Adrenal gland (tissue), 12 donors: ENCODE measurements around the gene RICTOR. TPM values are rescaled to one million over a fixed set of nuclear protein-coding genes. Genes with fewer than 3 reads are reported as not detected.
A peak's percentile ranks its signal among the peaks of the same experiment; 100 is the strongest.

ENCODE experiments used
- DNase-seq, 7 donors: peaks; one replicate each; pipeline ENCODE4 v3.0.0-alpha.2; 2019 to 2020
- H3K27ac ChIP-seq, 5 donors: fragments of 200-600 bp; sonication (generic) in 4 of 5; 1 replicate in 3 of 5; 2 replicates in 2 of 5; pipeline versions ENCODE4 v1.5.1 to v1.8.0; 2016 to 2020; ENCODE audit warnings: mild to moderate bottlenecking in 1 of 5
- H3K27me3 ChIP-seq: fragments of 200-600 bp; 2 replicates; pipeline ENCODE4 v1.8.0; 2021
- H3K36me3 ChIP-seq, 2 donors: fragments of 200-600 bp; replicated peaks in 1 of 2; 1 replicate in 1 of 2; 2 replicates in 1 of 2; pipeline versions ENCODE4 v1.5.1 to v1.8.0; 2018 to 2022
- H3K4me1 ChIP-seq, 2 donors: fragments of 200-600 bp; replicated peaks in 1 of 2; 1 replicate in 1 of 2; 2 replicates in 1 of 2; pipeline versions ENCODE4 v1.5.1 to v1.8.0; 2018 to 2021
- H3K4me3 ChIP-seq, 4 donors: fragments of 200-600 bp; sonication (generic) in 3 of 4; one replicate each; pipeline ENCODE4 v1.5.1; 2016 to 2018
- H3K9me3 ChIP-seq, 3 donors: fragments of 200-600 bp; sonication (generic) in 1 of 3; replicated peaks in 1 of 3; 1 replicate in 2 of 3; 2 replicates in 1 of 3; pipeline versions ENCODE4 v1.5.1 to v1.8.0; 2016 to 2021
- CTCF ChIP-seq, 6 experiments: fragments of 450-650 bp in 4 of 6; fragments of 200-600 bp in 2 of 6; sonication (generic) in 1 of 6; IDR thresholded peaks; 1 replicate in 5 of 6; 2 replicates in 1 of 6; pipeline versions ENCODE4 v1.5.1 to v1.8.0; 2016 to 2021; ENCODE audit warnings: antibody characterized with exemption in 6 of 6, mild to moderate bottlenecking in 2 of 6, moderate library complexity in 1 of 6
- POLR2A ChIP-seq, 2 donors: fragments of 450-650 bp; IDR thresholded peaks; one replicate each; pipeline ENCODE4 v1.6.1; 2017; ENCODE audit warnings: antibody characterized with exemption in 2 of 2, mild to moderate bottlenecking in 2 of 2, moderate library complexity in 1 of 2
- WGBS, 4 donors: extraction: QIAGEN DNeasy Blood & Tissue Kit in 2 of 4; methylation state at CpG; one replicate each; pipeline versions ENCODE4 v1.1.5 to v1.1.7; 2013 to 2017; 5-methylcytosine and 5-hydroxymethylcytosine counted together
- intact Hi-C, 2 donors: fragments of 100-400 bp; cut with DNase I; formaldehyde crosslinking; loops; one replicate each; pipeline versions ENCODE4 v1.14.1 to v1.15.0; 2022 to 2023
- polyA plus RNA-seq, 3 donors: library from polyadenylated mRNA; stranded (reverse); fragments of 200-250 nt in 2 of 3; fragments of 350-450 nt in 1 of 3; fragmentation: Illumina TruSeq in 1 of 3; extraction: RNeasy Lipid Tissue Mini Kit (QIAGEN cat#74804) in 1 of 3; gene quantifications; one replicate each; pipeline ENCODE4 v1.2.3, GENCODE V29; 2013 to 2014
- total RNA-seq, 9 donors: library from RNA; depleted of rRNA in 4 of 9; stranded (reverse); fragments of >200 nt in 4 of 9; fragments of 120-200 nt in 1 of 9; fragmentation: NEBNext Ultra II Directional in 1 of 9; extraction: Animal tissue kit (Norgen Biotek cat#: 25700) in 1 of 9; gene quantifications; one replicate each; pipeline versions ENCODE4 v1.1.0 to v1.2.4, GENCODE V29; 2013 to 2023
- donor health status: healthy with polysubstance abuse.
- donor health status: Bipolar disorder and iron deficiency.
- donor health status: DM: yes; HTN: yes; CAD: no.
- donor health status: DM: no; HTN: no; CAD: no.
- donor health status: DM: no; HTN: no; CAD: no.
- donor health status: DM: yes; HTN: yes; CAD: no.

Gene RICTOR
- total and polyA plus RNA-seq, 12 donors: 4.7 to 44.7 (median 21.7) TPM

GRCh38 chr5:38926121-38926520, 148.1 kb downstream of the RICTOR start:
- no peak for DNase-seq
- Histone ChIP-seq H3K36me3 (peaks cover 0 to 37% of the 10 kb centered on the region in 2 donors), H3K4me1 (peaks cover 8 to 15% of the 10 kb centered on the region in 2 donors), H3K4me3 (no peak overlapping the region), H3K27me3 (no peaks in the 10 kb centered on the region), H3K27ac (no peak overlapping the region), H3K9me3 (no peaks in the 10 kb centered on the region)
- WGBS, 4 donors: 70 to 88% (median 76%) methylated on average over 3 of the region's 3 CpGs
- intact Hi-C loops: loop anchor here in 1 of 2 donors (10.0 kb wide), 1 partner anchor 481 kb away; no protein-coding TSS in a partner anchor
- TF ChIP-seq POLR2A (IDR thresholded peaks at IDR 0.05) (no peak), CTCF (IDR thresholded peaks at IDR 0.05) (no peak)

- Histone ChIP-seq H3K4me1 (peaks cover 8 to 14% of the 10 kb centered on the region in 2 donors), H3K36me3 (peaks cover 0 to 37% of the 10 kb centered on the region in 2 donors), H3K9me3 (no peaks in the 10 kb centered on the region), H3K27ac (no peak overlapping the region), H3K4me3 (no peak overlapping the region), H3K27me3 (no peaks in the 10 kb centered on the region)
- TF ChIP-seq POLR2A (IDR thresholded peaks at IDR 0.05) (no peak), CTCF (IDR thresholded peaks at IDR 0.05) (no peak)
- WGBS, 4 donors: 81 to 90% (median 84%) methylated on average over 6 of the region's 6 CpGs
- intact Hi-C loops: loop anchor here in 1 of 2 donors (10.0 kb wide), 1 partner anchor 481 kb away; no protein-coding TSS in a partner anchor
- no peak for DNase-seq
These were observed 148.9 kb downstream of the RICTOR start for GRCh38 chr5:38925154-38925925.

GRCh38 chr5:38923661-38924451, 150.3 kb downstream of the RICTOR start:
- H3K27me3 ChIP-seq: no peaks in the 10 kb centered on the region
- TF ChIP-seq POLR2A (IDR thresholded peaks at IDR 0.05) (no peak), CTCF (IDR thresholded peaks at IDR 0.05) (no peak)
- H3K4me1 ChIP-seq: peaks cover 8 to 11% of the 10 kb centered on the region in 2 donors
- H3K27ac ChIP-seq: peak overlapping the region in 2 of 5 donors; percentile 10 to 57
- DNase-seq: no peak
- WGBS, 4 donors: 43 to 50% (median 48%) methylated on average over 3 of the region's 3 CpGs
- intact Hi-C loops: loop anchor here in 1 of 2 donors (5.0 to 10.0 kb wide), 2 partner anchors 92 to 479 kb away; no protein-coding TSS in a partner anchor
- H3K4me3 ChIP-seq: no peak overlapping the region
- H3K9me3 ChIP-seq: no peaks in the 10 kb centered on the region
- peaks cover 0 to 44% of the 10 kb centered on the region in 2 donors for H3K36me3 ChIP-seq

GRCh38 chr5:38922199-38922598, 152.0 kb downstream of the RICTOR start:
- H3K27me3 ChIP-seq: no peaks in the 10 kb centered on the region
- peak in 6 of 7 donors; percentile 48 to 73 (median 64) for DNase-seq
- H3K4me3 ChIP-seq: no peak overlapping the region
- intact Hi-C loops: loop anchor here in 1 of 2 donors (5.0 to 10.0 kb wide), 2 partner anchors 90 to 477 kb away; no protein-coding TSS in a partner anchor
- TF ChIP-seq POLR2A (IDR thresholded peaks at IDR 0.05): no peak
- TF ChIP-seq CTCF (IDR thresholded peaks at IDR 0.05): peak; percentile 59 to 78 (median 71)
- 4 to 24% (median 21%) methylated on average over 1 of the region's 1 CpG for WGBS, 4 donors
- H3K4me1 ChIP-seq: peaks cover 8 to 11% of the 10 kb centered on the region in 2 donors
- no peaks in the 10 kb centered on the region for H3K9me3 ChIP-seq
- peaks cover 0 to 45% of the 10 kb centered on the region in 2 donors for H3K36me3 ChIP-seq
- H3K27ac ChIP-seq: no peak overlapping the region
